GM23248 (cell line): ENCODE measurements around the gene MRPL36.

Experiments used
- EZH2 ChIP-seq: fragments of 200-600 bp; sonication (generic); IDR thresholded peaks from 2 replicates; pipeline ENCODE4 v1.6.1; 2018; ENCODE audit warnings: antibody characterized with exemption, mild to moderate bottlenecking; ENCODE audit not compliant: insufficient read depth, poor library complexity, severe bottlenecking
- EZH2phosphoT487 ChIP-seq: fragments of 200-600 bp; sonication (generic); IDR thresholded peaks from 2 replicates; pipeline ENCODE4 v1.6.1; 2018; ENCODE audit warnings: antibody characterized with exemption, moderate library complexity, mild to moderate bottlenecking, low read depth; ENCODE audit not compliant: insufficient read depth

- TF ChIP-seq EZH2 (no peak), EZH2phosphoT487 (no peak)
These were observed 31.6 kb upstream of the MRPL36 start for GRCh38 chr5:1831257-1831656.
